Stimulated activated CD8-positive, alpha-beta memory T cell treated with anti-CD3 and anti-CD28 coated beads, Interleukin-12 subunit alpha, Interleukin-12 subunit beta, amount 100 ng/mL, for 1 hour (primary cell): ENCODE data around the gene MYH9.
A peak's percentile ranks its signal among the peaks of the same experiment; 100 is the strongest.

Experiments used
- DNase-seq: peaks from one replicate; pipeline ENCODE4 v3.0.0-alpha.2; 2020; ENCODE audit warnings: low read depth

Gene MYH9

GRCh38 chr22:36246718-36247117 lies 141.0 kb downstream of the MYH9 start:
- no peak for DNase-seq

- no peak for DNase-seq
These were observed 141.9 kb downstream of the MYH9 start for GRCh38 chr22:36245805-36246356.

GRCh38 chr22:36244522-36245391 lies 143.0 kb downstream of the MYH9 start:
- DNase-seq, result no peak

- DNase-seq, result no peak
These were observed 143.8 kb downstream of the MYH9 start for GRCh38 chr22:36243986-36244385.

GRCh38 chr22:36239401-36240171 lies 148.2 kb downstream of the MYH9 start, which contains the start of gene APOL2:
Gene APOL2, minus strand, starts transcription at chr22:36239527. Its CDS starts 6,365 bp downstream, at chr22:36233162.
- peak; percentile 61 for DNase-seq

- no peak for DNase-seq
These were observed 148.7 kb downstream of the MYH9 start for GRCh38 chr22:36239150-36239400.

GRCh38 chr22:36238373-36239149 lies 149.2 kb downstream of the MYH9 start:
- DNase-seq, result no peak

GRCh38 chr22:36237462-36238372 lies 150.1 kb downstream of the MYH9 start:
- no peak for DNase-seq

- no peak for DNase-seq
These were observed 151.1 kb downstream of the MYH9 start for GRCh38 chr22:36236388-36237319.

GRCh38 chr22:36235585-36235984 lies 152.2 kb downstream of the MYH9 start:
- DNase-seq, result no peak

GRCh38 chr22:36234919-36235318 lies 152.8 kb downstream of the MYH9 start:
- no peak for DNase-seq

GRCh38 chr22:36234213-36234612 lies 153.6 kb downstream of the MYH9 start:
- no peak for DNase-seq

- DNase-seq, result no peak
These were observed 154.0 kb downstream of the MYH9 start for GRCh38 chr22:36233796-36234195.

GRCh38 chr22:36232715-36233401 lies 154.9 kb downstream of the MYH9 start:
- DNase-seq, result no peak
